Mucosa of descending colon (tissue), 3 donors: ENCODE measurements around the gene WNT5A. TPM values are rescaled to one million over a fixed set of nuclear protein-coding genes. Genes with fewer than 3 reads are reported as not detected.
A peak's percentile ranks its signal among the peaks of the same experiment; 100 is the strongest.

Experiments
- ATAC-seq: fragments of 200-7000 bp; cut with Tn5 transposase; one replicate; pipeline ENCODE4 v1.9.1; 2020; ENCODE audit warnings: mild to moderate bottlenecking, moderate library complexity
- DNase-seq, 3 donors: peaks; one replicate each; pipeline ENCODE4 v3.0.0-alpha.2; 2020
- H3K36me3 ChIP-seq: fragments of 200-600 bp; one replicate; pipeline ENCODE4 v1.8.0; 2021; ENCODE audit warnings: low read depth, mild to moderate bottlenecking
- H3K4me1 ChIP-seq: fragments of 200-600 bp; one replicate; pipeline ENCODE4 v1.8.0; 2021; ENCODE audit warnings: low read depth, mild to moderate bottlenecking
- H3K4me3 ChIP-seq: fragments of 200-600 bp; one replicate; pipeline ENCODE4 v1.8.0; 2021; ENCODE audit warnings: mild to moderate bottlenecking
- H3K9me3 ChIP-seq: fragments of 200-600 bp; one replicate; pipeline ENCODE4 v1.8.0; 2021; ENCODE audit warnings: mild to moderate bottlenecking
- intact Hi-C, 2 donors: fragments of 100-400 bp; cut with DNase I in 1 of 2; cut with micrococcal nuclease in 1 of 2; formaldehyde crosslinking; loops; one replicate each; pipeline versions ENCODE4 v1.11.0 to v1.11.1; 2022; cut with DNase I, micrococcal nuclease
- total RNA-seq, 3 donors: library from RNA; stranded (reverse); fragmentation: NEBNext Ultra II Directional in 2 of 3; extraction: Animal tissue kit (Norgen Biotek cat#: 25700) in 2 of 3; gene quantifications; one replicate each; pipeline versions ENCODE4 v1.2.1 to v1.2.4, GENCODE V29; 2021 to 2023
- TF ChIP-seq, protein P1 (sequence below): fragments of 200-600 bp; IDR thresholded peaks from one replicate; pipeline ENCODE4 v1.8.0; 2022; ENCODE audit warnings: antibody characterized with exemption, mild to moderate bottlenecking
- donor health status: DM: no; HTN: no; CAD: no; lungs with moderate emphysema.
- donor health status: DM: no; HTN: no; CAD: no.
- donor health status: DM: no; HTN: yes; CAD: no.

The WNT5A gene
- total RNA-seq, 3 donors from 2014 or later = 3.6 to 5.9 (median 5.2) TPM

DNA sequence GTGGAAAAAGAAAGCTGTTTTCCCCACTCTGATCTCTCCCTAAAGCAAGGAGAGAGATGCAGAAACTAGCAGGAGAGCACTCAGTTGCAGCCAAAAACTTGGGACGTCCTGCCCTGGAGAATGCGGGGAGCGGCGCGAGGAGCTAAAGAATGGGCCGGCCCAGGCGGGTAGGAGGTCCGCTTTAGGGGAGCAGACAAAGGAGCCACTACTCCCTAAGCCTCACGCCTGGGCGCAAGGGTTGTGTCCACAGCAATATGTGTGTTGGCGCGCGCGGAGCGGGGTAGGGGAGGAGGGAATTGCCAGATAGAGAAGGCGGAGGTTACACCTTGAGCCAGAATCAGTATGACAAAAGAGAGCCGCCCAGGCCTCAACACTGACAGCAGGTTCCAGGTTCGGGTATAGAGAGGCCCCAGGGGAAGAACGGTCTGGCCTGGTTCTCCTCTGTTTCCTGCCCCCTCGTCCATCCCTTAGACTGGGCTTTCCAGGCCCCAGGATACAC lies 2.9 kb downstream of the WNT5A start:
- no peak for ATAC-seq
- peak in 1 of 3 donors; percentile 48 for DNase-seq
- H3K4me3 ChIP-seq = no peak overlapping the region
- peaks cover 37% of the 10 kb centered on the region for H3K4me1 ChIP-seq
- no peaks in the 10 kb centered on the region for H3K36me3 ChIP-seq
- TF ChIP-seq, protein P1, sequence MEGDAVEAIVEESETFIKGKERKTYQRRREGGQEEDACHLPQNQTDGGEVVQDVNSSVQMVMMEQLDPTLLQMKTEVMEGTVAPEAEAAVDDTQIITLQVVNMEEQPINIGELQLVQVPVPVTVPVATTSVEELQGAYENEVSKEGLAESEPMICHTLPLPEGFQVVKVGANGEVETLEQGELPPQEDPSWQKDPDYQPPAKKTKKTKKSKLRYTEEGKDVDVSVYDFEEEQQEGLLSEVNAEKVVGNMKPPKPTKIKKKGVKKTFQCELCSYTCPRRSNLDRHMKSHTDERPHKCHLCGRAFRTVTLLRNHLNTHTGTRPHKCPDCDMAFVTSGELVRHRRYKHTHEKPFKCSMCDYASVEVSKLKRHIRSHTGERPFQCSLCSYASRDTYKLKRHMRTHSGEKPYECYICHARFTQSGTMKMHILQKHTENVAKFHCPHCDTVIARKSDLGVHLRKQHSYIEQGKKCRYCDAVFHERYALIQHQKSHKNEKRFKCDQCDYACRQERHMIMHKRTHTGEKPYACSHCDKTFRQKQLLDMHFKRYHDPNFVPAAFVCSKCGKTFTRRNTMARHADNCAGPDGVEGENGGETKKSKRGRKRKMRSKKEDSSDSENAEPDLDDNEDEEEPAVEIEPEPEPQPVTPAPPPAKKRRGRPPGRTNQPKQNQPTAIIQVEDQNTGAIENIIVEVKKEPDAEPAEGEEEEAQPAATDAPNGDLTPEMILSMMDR = no peak
- intact Hi-C loops = loop anchor here (5.0 to 10.0 kb wide), 2 partner anchors 238 to 771 kb away; no protein-coding TSS in a partner anchor
- H3K9me3 ChIP-seq = no peaks in the 10 kb centered on the region

DNA sequence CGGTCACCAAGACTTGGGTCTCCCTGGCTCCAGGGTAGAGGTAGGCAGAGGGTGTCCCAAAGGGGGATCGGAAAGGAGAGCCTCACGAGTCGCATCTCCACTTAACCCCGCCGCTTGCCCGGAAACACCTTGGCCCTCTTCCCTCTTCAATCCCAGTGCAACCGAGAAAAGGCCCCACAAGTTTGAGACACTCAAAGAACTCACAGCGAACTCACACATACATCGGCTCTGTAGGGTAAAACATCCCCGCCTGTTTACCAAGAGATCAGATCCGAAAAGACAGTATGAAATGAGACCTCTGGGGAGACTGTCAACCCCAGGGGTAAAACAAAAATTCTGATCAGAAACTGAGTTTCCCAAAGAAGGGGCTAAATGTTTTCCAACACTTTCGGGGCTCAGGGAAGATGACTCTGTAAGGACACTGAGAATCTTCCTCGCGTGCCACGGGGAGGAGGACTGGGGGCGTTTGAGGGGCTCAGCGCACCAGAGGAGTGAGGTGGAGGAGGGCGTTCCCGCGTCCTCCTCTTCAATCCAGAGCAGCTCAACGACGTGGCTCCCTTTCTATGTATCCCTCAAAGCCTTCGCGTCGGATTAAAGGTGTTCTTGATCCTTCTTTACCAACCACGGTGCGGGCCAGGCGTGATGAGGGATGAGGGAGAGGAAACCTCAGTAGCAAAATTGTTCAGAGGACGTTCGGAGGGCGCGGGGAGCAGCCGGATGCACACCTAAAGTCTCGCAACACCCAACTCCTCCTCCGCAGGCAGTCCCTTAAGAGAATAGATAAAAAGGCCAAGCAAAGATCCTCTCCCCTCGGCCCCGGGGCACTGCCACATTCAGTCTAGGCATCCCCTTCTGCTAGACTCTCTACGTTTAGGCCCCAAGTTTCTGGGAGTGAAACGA lies 3.7 kb downstream of the WNT5A start:
- Histone ChIP-seq H3K4me1 (peaks cover 32% of the 10 kb centered on the region), H3K9me3 (no peaks in the 10 kb centered on the region), H3K4me3 (no peak overlapping the region), H3K36me3 (no peaks in the 10 kb centered on the region)
- TF ChIP-seq, protein P1 = no peak
- DNase-seq (no peak), ATAC-seq (no peak)
- intact Hi-C loops = loop anchor here (5.0 to 10.0 kb wide), 2 partner anchors 239 to 771 kb away; no protein-coding TSS in a partner anchor

DNA sequence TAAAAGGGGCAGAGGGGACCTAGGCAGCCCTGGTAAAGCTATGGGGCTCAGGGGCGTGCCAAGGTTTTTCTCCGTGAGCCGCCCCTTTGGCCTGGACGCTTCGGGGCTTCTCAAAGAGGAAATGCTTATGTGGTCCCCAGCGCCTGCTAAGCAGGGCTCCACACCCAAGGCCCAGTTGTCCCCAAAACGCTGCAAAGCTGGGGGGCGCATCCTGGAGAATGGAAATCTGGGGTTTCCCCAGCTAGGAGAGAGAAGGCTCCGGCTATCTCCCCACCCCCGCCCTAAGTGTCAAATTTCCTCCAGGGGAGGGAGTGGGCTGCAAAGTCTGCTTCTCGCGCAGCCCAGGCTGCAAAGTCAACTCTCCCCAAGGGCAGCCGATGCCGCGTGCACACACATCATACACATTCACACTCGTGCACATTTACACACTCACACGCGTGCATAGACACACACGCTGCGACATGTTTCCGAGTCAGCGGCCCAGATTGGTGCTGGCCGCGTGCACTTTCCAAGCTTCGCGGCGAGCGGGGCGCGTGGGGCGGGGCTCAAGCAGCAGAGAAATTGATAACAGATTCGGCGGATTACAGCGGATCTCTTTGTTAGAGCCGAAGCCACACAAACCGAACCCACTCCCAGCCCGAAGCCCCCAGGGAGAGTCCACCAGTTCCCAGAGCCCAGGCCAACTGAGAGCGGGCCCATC lies 4.5 kb downstream of the WNT5A start:
- Histone ChIP-seq H3K36me3 (no peaks in the 10 kb centered on the region), H3K4me3 (no peak overlapping the region), H3K9me3 (no peaks in the 10 kb centered on the region), H3K4me1 (peaks cover 30% of the 10 kb centered on the region)
- TF ChIP-seq, protein P1 = no peak
- intact Hi-C loops = loop anchor here (5.0 to 10.0 kb wide), 2 partner anchors 240 to 772 kb away; no protein-coding TSS in a partner anchor
- peak; percentile 35 to 45 (median 44) for DNase-seq
- ATAC-seq = no peak

DNA sequence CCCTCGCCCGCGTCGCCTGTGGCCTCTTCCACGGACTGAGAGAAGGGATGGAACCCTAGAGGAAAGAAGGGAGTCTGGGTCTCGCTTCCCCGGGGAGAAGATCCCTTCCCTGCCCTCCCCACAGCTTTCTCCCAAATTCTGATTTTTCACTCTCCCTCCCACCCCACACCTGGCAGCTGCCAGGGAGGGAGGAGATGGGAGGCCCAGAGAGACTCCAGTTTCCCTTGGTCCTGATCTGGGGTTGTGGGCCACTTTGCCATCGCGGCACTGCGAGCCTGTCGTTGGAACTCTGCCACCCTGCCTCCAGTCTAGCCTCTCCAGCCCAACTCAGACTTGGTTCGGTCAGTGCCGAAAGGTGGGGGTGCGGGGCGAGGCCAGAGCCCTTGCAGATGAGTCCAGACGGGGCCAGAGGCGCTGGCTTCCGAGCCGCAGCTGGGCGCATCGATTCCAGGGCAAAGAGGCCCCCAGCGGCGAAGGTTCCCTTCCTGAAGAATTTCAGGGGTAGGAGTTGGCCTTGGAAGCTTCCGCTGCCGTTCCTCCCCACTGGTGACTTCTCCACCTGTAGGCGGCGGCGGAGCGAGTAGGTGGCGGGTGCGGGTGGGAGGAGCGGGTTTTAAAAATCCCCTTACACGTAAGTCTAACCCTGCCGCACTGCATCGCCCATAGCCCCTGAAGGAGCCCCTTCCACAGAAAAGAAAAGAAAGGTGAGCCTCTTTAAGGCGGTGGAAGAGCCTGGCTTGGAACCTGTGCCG lies 5.2 kb downstream of the WNT5A start:
- intact Hi-C loops = loop anchor here (5.0 to 10.0 kb wide), 2 partner anchors 240 to 773 kb away; no protein-coding TSS in a partner anchor

More for the DNA sequence above, 5.2 kb downstream of the WNT5A start:
- DNase-seq (peak in 2 of 3 donors; percentile 32 to 54), ATAC-seq (no peak)
- TF ChIP-seq, protein P1 = no peak
- Histone ChIP-seq H3K9me3 (no peaks in the 10 kb centered on the region), H3K4me1 (peaks cover 24% of the 10 kb centered on the region), H3K36me3 (no peaks in the 10 kb centered on the region), H3K4me3 (no peak overlapping the region)
